H1 (cell line): ENCODE results near the gene RELL2. TPM values are rescaled to one million over a fixed set of nuclear protein-coding genes. Genes with fewer than 3 reads are reported as not detected.

Experiments used
- CTCF ChIA-PET: fragments of 300-600 bp; sonication (Branson Sonifier 250); formaldehyde crosslinking; loops from one replicate; lab custom pipeline; 2021; ENCODE audit not compliant: partially characterized antibody; lab: Charles Lee
- POLR2A ChIA-PET: fragments of 300-600 bp; sonication (Branson Sonifier 250); formaldehyde crosslinking; loops from one replicate; lab custom pipeline; 2021; ENCODE audit warnings: inconsistent platforms; ENCODE audit not compliant: partially characterized antibody; lab: Charles Lee
- DNase-seq, 2 experiments: peaks; one replicate each; pipeline versions ENCODE4 v3.0.0 to v3.0.0-alpha.2; 2010 to 2022; ENCODE audit warnings: low spot score in 2 of 2, low read depth in 1 of 2, mixed read lengths in 1 of 2
- FAIRE-seq: peaks from 2 replicates; lab custom pipeline; 2011; peaks lifted over from hg19 to GRCh38; lab: Jason Lieb, UNC
- H2AFZ ChIP-seq: 2 replicates; pipeline ENCODE4 v1.8.1; 2012; ENCODE audit warnings: low read length, inconsistent platforms
- H2AK5ac ChIP-seq: 2 replicates; pipeline ENCODE4 v1.6.1; 2013; ENCODE audit warnings: low read depth, low read length
- H2BK120ac ChIP-seq: replicated peaks from 2 replicates; pipeline ENCODE3; 2013; ENCODE audit warnings: low read depth, low read length, inconsistent platforms
- H2BK12ac ChIP-seq: 2 replicates; pipeline ENCODE4 v1.6.1; 2013; ENCODE audit warnings: low read depth, low read length
- H2BK15ac ChIP-seq: 2 replicates; pipeline ENCODE4 v1.6.1; 2013; ENCODE audit warnings: low read length
- H2BK20ac ChIP-seq: 2 replicates; pipeline ENCODE4 v1.6.1; 2013; ENCODE audit warnings: low read length
- H2BK5ac ChIP-seq: 2 replicates; pipeline ENCODE4 v1.6.1; 2013; ENCODE audit warnings: low read depth, low read length
- H3K14ac ChIP-seq: 2 replicates; pipeline ENCODE4 v1.6.1; 2013; ENCODE audit warnings: inconsistent platforms; ENCODE audit not compliant: insufficient read length
- H3K18ac ChIP-seq: 2 replicates; pipeline ENCODE4 v1.6.1; 2013; ENCODE audit warnings: low read length; ENCODE audit errors: extremely low read depth
- H3K23ac ChIP-seq: 2 replicates; pipeline ENCODE4 v1.6.1; 2013; ENCODE audit warnings: inconsistent platforms; ENCODE audit not compliant: insufficient read length
- H3K23me2 ChIP-seq: 2 replicates; pipeline ENCODE4 v1.6.1; 2013; ENCODE audit warnings: low read depth, low read length
- H3K27ac ChIP-seq: 2 replicates; pipeline ENCODE4 v1.6.1; 2011; ENCODE audit warnings: low read depth, low read length, inconsistent platforms
- H3K27me3 ChIP-seq, 4 experiments: replicated peaks in 1 of 4; 1 replicate in 1 of 4; 2 replicates in 3 of 4; pipeline versions ENCODE4 v1.6.1 to v1.8.1; 2011 to 2013; ENCODE audit warnings: low read length in 3 of 4, mild to moderate bottlenecking in 3 of 4, inconsistent platforms in 2 of 4, mixed read lengths in 2 of 4, moderate library complexity in 1 of 4; ENCODE audit not compliant: control insufficient read depth in 3 of 4, insufficient read depth in 3 of 4; ENCODE audit errors: extremely low read depth in 1 of 4
- H3K36me3 ChIP-seq, 4 experiments: 2 replicates each; pipeline versions ENCODE4 v1.6.1 to v1.8.1; 2011 to 2013; ENCODE audit warnings: mild to moderate bottlenecking in 4 of 4, low read length in 3 of 4, moderate library complexity in 2 of 4, control low read depth in 1 of 4, inconsistent platforms in 1 of 4; ENCODE audit not compliant: insufficient read depth in 4 of 4, control insufficient read depth in 2 of 4
- H3K4ac ChIP-seq: replicated peaks from 2 replicates; pipeline ENCODE3; 2013; ENCODE audit warnings: low read length, low read depth, mixed read lengths, inconsistent platforms; ENCODE audit not compliant: insufficient read length
- H3K4me1 ChIP-seq, 4 experiments: replicated peaks in 1 of 4; 1 replicate in 1 of 4; 2 replicates in 3 of 4; pipeline versions ENCODE4 v1.6.1 to v1.8.1; 2011 to 2013; ENCODE audit warnings: low read length in 3 of 4, inconsistent platforms in 2 of 4, mixed read lengths in 1 of 4; ENCODE audit not compliant: insufficient read depth in 4 of 4, control insufficient read depth in 3 of 4
- H3K4me2 ChIP-seq, 2 experiments: 2 replicates each; pipeline versions ENCODE4 v1.6.1 to v1.8.1; 2011 to 2013; ENCODE audit warnings: low read depth in 2 of 2, low read length in 2 of 2, control low read depth in 1 of 2, inconsistent platforms in 1 of 2, mild to moderate bottlenecking in 1 of 2; ENCODE audit not compliant: insufficient read depth in 1 of 2
- H3K4me3 ChIP-seq, 4 experiments: fragments of 200-600, 300-600 bp in 1 of 4; sonication (generic), shearing (Covaris generic), sonication (Bioruptor Twin) in 1 of 4; 2 replicates each; pipeline versions ENCODE4 v1.5.1 to v1.8.1; 2011 to 2016; ENCODE audit warnings: low read length in 4 of 4, low read depth in 3 of 4, control low read depth in 2 of 4, inconsistent platforms in 2 of 4, mild to moderate bottlenecking in 2 of 4, mixed read lengths in 1 of 4, moderate library complexity in 1 of 4; ENCODE audit not compliant: insufficient read depth in 2 of 4; ENCODE audit errors: extremely low read depth in 1 of 4
- H3K56ac ChIP-seq: replicated peaks from 2 replicates; pipeline ENCODE3; 2013; ENCODE audit warnings: low read depth, mild to moderate bottlenecking, mixed read lengths, low read length, inconsistent platforms; ENCODE audit not compliant: insufficient read length
- H3K79me1 ChIP-seq: 2 replicates; pipeline ENCODE4 v1.6.1; 2013; ENCODE audit warnings: low read depth, low read length, control low read depth
- H3K79me2 ChIP-seq, 2 experiments: 2 replicates each; pipeline versions ENCODE4 v1.6.1 to v1.8.1; 2012 to 2013; ENCODE audit warnings: low read length in 2 of 2, mild to moderate bottlenecking in 2 of 2, inconsistent platforms in 1 of 2; ENCODE audit not compliant: insufficient read depth in 2 of 2, control insufficient read depth in 1 of 2
- H3K9ac ChIP-seq, 4 experiments: replicated peaks in 1 of 4; 1 replicate in 1 of 4; 2 replicates in 3 of 4; pipeline versions ENCODE4 v1.6.1 to v1.8.1; 2011 to 2013; ENCODE audit warnings: low read depth in 3 of 4, low read length in 3 of 4, control low read depth in 2 of 4, mild to moderate bottlenecking in 2 of 4, moderate library complexity in 2 of 4, inconsistent platforms in 1 of 4; ENCODE audit errors: extremely low read depth in 1 of 4
- H3K9me3 ChIP-seq, 2 experiments: 2 replicates each; pipeline versions ENCODE4 v1.6.1 to v1.8.1; 2012 to 2013; ENCODE audit warnings: mild to moderate bottlenecking in 2 of 2, moderate library complexity in 2 of 2, control low read depth in 1 of 2, inconsistent platforms in 1 of 2, low read depth in 1 of 2, low read length in 1 of 2, mixed read lengths in 1 of 2; ENCODE audit not compliant: insufficient read depth in 2 of 2
- H4K20me1 ChIP-seq, 2 experiments: replicated peaks in 1 of 2; 2 replicates each; pipeline versions ENCODE3 to v1.8.1; 2011 to 2013; ENCODE audit warnings: inconsistent platforms in 2 of 2, low read length in 2 of 2, mild to moderate bottlenecking in 1 of 2; ENCODE audit not compliant: insufficient read depth in 2 of 2, control insufficient read depth in 1 of 2
- H4K5ac ChIP-seq: 2 replicates; pipeline ENCODE4 v1.6.1; 2013; ENCODE audit warnings: low read length, low read depth, mixed read lengths, inconsistent platforms; ENCODE audit not compliant: insufficient read length
- H4K8ac ChIP-seq: 2 replicates; pipeline ENCODE4 v1.8.0; 2013; ENCODE audit warnings: mild to moderate bottlenecking, moderate library complexity, low read length, inconsistent platforms; ENCODE audit not compliant: insufficient read depth; ENCODE audit errors: extremely low read depth
- H4K91ac ChIP-seq: replicated peaks from 2 replicates; pipeline ENCODE3; 2013; ENCODE audit warnings: low read length, mixed read lengths, inconsistent platforms; ENCODE audit not compliant: insufficient read length
- BRCA1 ChIP-seq: IDR thresholded peaks from 2 replicates; pipeline ENCODE4 v1.6.1; 2012; ENCODE audit warnings: low read depth, low read length, improper control_type of control experiment
- CREB1 ChIP-seq: IDR thresholded peaks from 2 replicates; pipeline ENCODE4 v1.6.1; 2012; ENCODE audit warnings: inconsistent platforms
- CTBP2 ChIP-seq: IDR thresholded peaks from 2 replicates; pipeline ENCODE4 v1.7.0; 2011; ENCODE audit warnings: borderline replicate concordance, mild to moderate bottlenecking, moderate library complexity, mixed read lengths, low read length; ENCODE audit not compliant: insufficient read depth, insufficient read length
- GTF2F1 ChIP-seq: IDR thresholded peaks from 2 replicates; pipeline ENCODE4 v1.6.1; 2012; ENCODE audit warnings: low read depth, low read length, improper control_type of control experiment, borderline replicate concordance
- KDM1A ChIP-seq: fragments of 200-600, 300-600 bp; sonication (generic); IDR thresholded peaks from 2 replicates; pipeline ENCODE4 v1.7.1; 2016; ENCODE audit warnings: mild to moderate bottlenecking, low read length, borderline replicate concordance
- KDM5A ChIP-seq: fragments of 200-600 bp; IDR thresholded peaks from 2 replicates; pipeline ENCODE4 v1.7.1; 2012; ENCODE audit warnings: mild to moderate bottlenecking, low read length, inconsistent platforms, mixed read lengths
- POLR2AphosphoS5 ChIP-seq: IDR thresholded peaks from 2 replicates; pipeline ENCODE4 v1.6.1; 2011; ENCODE audit warnings: low read depth, low read length
- RAD21 ChIP-seq, 2 experiments: IDR thresholded peaks in 1 of 2; conservative IDR thresholded peaks in 1 of 2; 2 replicates each; pipeline ENCODE4 v1.6.1; 2011; ENCODE audit warnings: low read depth in 2 of 2, low read length in 2 of 2, improper control_type of control experiment in 1 of 2, inconsistent platforms in 1 of 2, mild to moderate bottlenecking in 1 of 2, moderate library complexity in 1 of 2
- RXRA ChIP-seq: IDR thresholded peaks from 2 replicates; pipeline ENCODE4 v1.6.1; 2011; ENCODE audit warnings: low read depth, mild to moderate bottlenecking, low read length, moderate library complexity; ENCODE audit not compliant: insufficient read depth
- SUZ12 ChIP-seq: fragments of 200-600 bp; sonication (generic); IDR thresholded peaks from 2 replicates; pipeline ENCODE4 v1.6.1; 2012; ENCODE audit warnings: mild to moderate bottlenecking, inconsistent platforms, low read length, moderate library complexity, mixed read lengths
- WGBS, 2 experiments: shearing (Covaris generic) in 1 of 2; methylation state at CpG; one replicate each; pipeline versions ENCODE4 v1.1.6 to v1.1.7; 2013 to 2015; ENCODE audit warnings: low lambda C conversion rate in 2 of 2, mixed read lengths in 2 of 2, inconsistent platforms in 1 of 2, low coverage in 1 of 2, missing lambda C conversion rate in 1 of 2; ENCODE audit not compliant: insufficient replicate concordance in 2 of 2, insufficient coverage in 1 of 2, insufficient read length in 1 of 2; ENCODE audit errors: extremely low coverage in 1 of 2, missing lambda C conversion rate in 1 of 2; 5-methylcytosine and 5-hydroxymethylcytosine counted together
- polyA plus RNA-seq, 7 experiments: library from polyadenylated mRNA; depleted of rRNA in 3 of 7; stranded (reverse) in 5 of 7; unstranded in 2 of 7; fragments of >200 nt in 5 of 7; fragments of 200-250 nt in 2 of 7; gene quantifications; 1 replicate in 5 of 7; 2 replicates in 1 of 7; 4 replicates in 1 of 7; pipeline versions ENCODE4 v1.2.1 to v1.2.3, GENCODE V29; 2011 to 2013; ENCODE audit warnings: missing spikeins in 2 of 7, mixed read lengths in 2 of 7
- total RNA-seq: library from RNA; stranded (reverse); fragmentation: NEBNext Ultra II Directional; extraction: Animal tissue kit (Norgen Biotek cat#: 25700); gene quantifications from 2 replicates; pipeline ENCODE4 v1.2.1, GENCODE V29; 2021
- TF ChIP-seq, protein P1 (sequence below): IDR thresholded peaks from 2 replicates; pipeline ENCODE4 v1.6.1; 2011; ENCODE audit warnings: low read depth, mild to moderate bottlenecking, low read length; ENCODE audit not compliant: insufficient read depth

RELL2 gene
- total and polyA plus RNA-seq, 2 of the 8 experiments (the other 6 are each of a cell fraction or from before 2014, with no cell fraction given), result 18.6 to 23.7 TPM

DNA sequence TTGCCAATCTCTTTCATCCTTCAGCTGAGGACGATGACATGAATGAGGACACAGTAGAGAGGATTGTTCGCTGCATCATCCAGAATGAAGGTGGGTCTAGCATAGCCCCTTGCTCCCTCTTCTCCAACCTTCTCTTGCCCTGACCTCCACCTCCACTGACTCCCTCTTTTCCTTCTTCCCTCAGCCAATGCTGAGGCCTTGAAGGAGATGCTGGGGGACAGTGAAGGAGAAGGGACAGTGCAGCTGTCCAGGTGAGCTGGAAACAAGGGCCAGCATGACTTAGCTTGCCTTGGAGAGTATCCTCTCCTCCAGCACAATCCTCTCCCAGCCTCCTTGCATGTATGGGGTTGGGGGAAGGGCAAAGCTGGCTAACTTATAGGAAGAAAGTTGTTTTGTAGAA lies 2.0 kb downstream of the RELL2 start:
- no peak overlapping the region for H4K5ac ChIP-seq
- no peak overlapping the region for H3K4ac ChIP-seq
- no peak overlapping the region for H3K23ac ChIP-seq
- no peak overlapping the region for H4K91ac ChIP-seq
- H3K9me3 ChIP-seq, result no peaks in the 10 kb centered on the region
- H2AK5ac ChIP-seq, result no peak overlapping the region
- H4K8ac ChIP-seq, result no peak overlapping the region
- WGBS, 2 experiments, result 89% methylated on average over 2 of the region's 2 CpGs; no CpG with 5 or more reads in 1 of the 2 experiments
- H2BK120ac ChIP-seq, result no peak overlapping the region
- H2BK15ac ChIP-seq, result peak overlapping the region; percentile 97; the same call in 1 of the 2 replicates
- no peak overlapping the region for H2AFZ ChIP-seq
- no peak overlapping the region for H3K14ac ChIP-seq
- H3K79me2 ChIP-seq, result peaks cover 10 to 27% of the 10 kb centered on the region in 2 experiments
- H3K18ac ChIP-seq, result peak overlapping the region; percentile 14; the same call in 1 of the 2 replicates
- H2BK5ac ChIP-seq, result peak overlapping the region; percentile 11; the same call in 1 of the 2 replicates
- H3K27ac ChIP-seq, result no peak overlapping the region
- peak overlapping the region; percentile 22; the same call in 1 of the 2 replicates for H2BK12ac ChIP-seq
- H3K4me3 ChIP-seq, result no peak overlapping the region
- DNase-seq (no peak), FAIRE-seq (no peak)
- peaks cover 14% of the 10 kb centered on the region for H3K23me2 ChIP-seq
- H3K4me2 ChIP-seq, result no peak overlapping the region; a peak in 1 of 4 replicates
- CTCF ChIA-PET, result interaction anchor here (1.0 to 10.3 kb wide), 9 partner anchors 9 to 63 kb away, joined by 3 to 117 read pairs (median 4); partner anchors contain the start of gene DIAPH1
- POLR2A ChIA-PET, result interaction anchor here (1.2 to 6.8 kb wide), 6 partner anchors 10 to 46 kb away, joined by 4 to 96 read pairs (median 10); partner anchors contain the start of genes DIAPH1 and FCHSD1
- no peak overlapping the region for H3K56ac ChIP-seq
- H3K36me3 ChIP-seq, result peaks cover 0 to 17% (median 2%) of the 10 kb centered on the region in 4 experiments; a peak in 3 of 8 replicates
- H2BK20ac ChIP-seq, result peak overlapping the region; percentile 80; the same call in 1 of the 2 replicates
- H3K4me1 ChIP-seq, result peaks cover 0 to 5% (median 3%) of the 10 kb centered on the region in 4 experiments; a peak in 5 of 7 replicates
- peaks cover 12% of the 10 kb centered on the region for H3K79me1 ChIP-seq
- H3K27me3 ChIP-seq, result peaks cover 0 to 4% (median 0%) of the 10 kb centered on the region in 4 experiments; a peak in 1 of 7 replicates
- peaks cover 3 to 15% of the 10 kb centered on the region in 2 experiments for H4K20me1 ChIP-seq
- H3K9ac ChIP-seq, result no peak overlapping the region
- TF ChIP-seq, protein P1, sequence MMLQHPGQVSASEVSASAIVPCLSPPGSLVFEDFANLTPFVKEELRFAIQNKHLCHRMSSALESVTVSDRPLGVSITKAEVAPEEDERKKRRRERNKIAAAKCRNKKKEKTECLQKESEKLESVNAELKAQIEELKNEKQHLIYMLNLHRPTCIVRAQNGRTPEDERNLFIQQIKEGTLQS, result no peak
- TF ChIP-seq POLR2AphosphoS5 (no peak), CREB1 (no peak), GTF2F1 (no peak), KDM5A (no peak), CTBP2 (no peak), KDM1A (no peak), SUZ12 (no peak), RXRA (no peak), RAD21 (IDR thresholded peaks at IDR 0.05 in 1 of 2, conservative IDR thresholded peaks at IDR 0.05 in 1 of 2; ENCODE audit: low read depth in 2 of 2, low read length in 2 of 2) (no peak), BRCA1 (no peak)
